HG03066 (cell line): ENCODE measurements around the gene GPX5.

ENCODE experiments used
- ATAC-seq: cut with Tn5 transposase; IDR thresholded peaks from one replicate; pipeline ENCODE4 v1.9.1; 2021; ENCODE audit warnings: low read depth; ENCODE audit not compliant: unreplicated experiment

GPX5 gene

GRCh38 chr6:28553384-28553985, 27.8 kb downstream of the GPX5 start:
- ATAC-seq: no peak

- no peak for ATAC-seq
Measured at GRCh38 chr6:28553986-28554881, 28.6 kb downstream of the GPX5 start.

GRCh38 chr6:28555136-28555535, 29.5 kb downstream of the GPX5 start:
- no peak for ATAC-seq

GRCh38 chr6:28558629-28559028, 32.9 kb downstream of the GPX5 start:
- ATAC-seq: no peak

GRCh38 chr6:28563430-28564095, 37.9 kb downstream of the GPX5 start:
- ATAC-seq: no peak

GRCh38 chr6:28565823-28566526, 40.3 kb downstream of the GPX5 start:
- ATAC-seq: no peak

- no peak for ATAC-seq
Measured at GRCh38 chr6:28566527-28567252, 41.0 kb downstream of the GPX5 start.

GRCh38 chr6:28567506-28567905, 41.8 kb downstream of the GPX5 start:
- no peak for ATAC-seq

- no peak for ATAC-seq
Measured at GRCh38 chr6:28568515-28569108, 42.9 kb downstream of the GPX5 start.

- no peak for ATAC-seq
Measured at GRCh38 chr6:28569748-28570147, 44.1 kb downstream of the GPX5 start.

GRCh38 chr6:28580475-28580874, 54.8 kb downstream of the GPX5 start:
- no peak for ATAC-seq

- ATAC-seq: no peak
Measured at GRCh38 chr6:28583463-28583862, 57.8 kb downstream of the GPX5 start.
